ENCODE results near the gene HOPX.
"Not testable (repeated sequence)": the region's sequence is repeated elsewhere in the genome, so short reads cannot be mapped to it uniquely, and the experiment has no call there.

Gene HOPX

GRCh38 chr4:56637154-56637553, 43.9 kb downstream of the HOPX start:
- H3K27ac ChIP-seq (replicated peaks), result no peak overlapping the region
- DNase-seq (ENCODE audit: low read depth in 1 of 2, low spot score in 1 of 2), result no peak
- TF ChIP-seq SPI1 (IDR thresholded peaks at IDR 0.05; ENCODE audit: borderline replicate concordance, low read depth), result no peak
- TF ChIP-seq GABPA (IDR thresholded peaks at IDR 0.05; ENCODE audit: low read depth), result no peak
- TF ChIP-seq REST (IDR thresholded peaks at IDR 0.05; ENCODE audit: insufficient replicate concordance, low read depth), result no peak
- no peak for TF ChIP-seq POLR2AphosphoS5 (IDR thresholded peaks at IDR 0.05; ENCODE audit: low read depth)
- TF ChIP-seq CTCF (IDR thresholded peaks at IDR 0.05; ENCODE audit: insufficient read depth, low read length), result no peak

GRCh38 chr4:56634954-56635353, 46.1 kb downstream of the HOPX start:
- not testable (repeated sequence) for H3K27me3 ChIP-seq (ENCODE audit: insufficient read depth, poor library complexity, severe bottlenecking); H3K27ac ChIP-seq (replicated peaks); H3K4me3 ChIP-seq (replicated peaks; ENCODE audit: insufficient read depth, low read length); DNase-seq (ENCODE audit: low read depth in 1 of 2, low spot score in 1 of 2)

More at GRCh38 chr4:56637154-56637553, 43.9 kb downstream of the HOPX start:
- Histone ChIP-seq H3K4me3 (replicated peaks; ENCODE audit: insufficient read depth, low read length) (no peak overlapping the region), H3K27me3 (ENCODE audit: insufficient read depth, poor library complexity, severe bottlenecking) (no peaks in the 10 kb centered on the region)

GRCh38 chr4:56633486-56633885, 47.6 kb downstream of the HOPX start:
- no peak overlapping the region for H3K4me3 ChIP-seq (replicated peaks; ENCODE audit: insufficient read depth, low read length)
- TF ChIP-seq SPI1 (IDR thresholded peaks at IDR 0.05; ENCODE audit: borderline replicate concordance, low read depth), result no peak
- no peak for TF ChIP-seq GABPA (IDR thresholded peaks at IDR 0.05; ENCODE audit: low read depth)
- DNase-seq (ENCODE audit: low read depth in 1 of 2, low spot score in 1 of 2), result no peak
- H3K27me3 ChIP-seq (ENCODE audit: insufficient read depth, poor library complexity, severe bottlenecking), result no peaks in the 10 kb centered on the region
- no peak overlapping the region for H3K27ac ChIP-seq (replicated peaks)

GRCh38 chr4:56630876-56631666, 50.0 kb downstream of the HOPX start:
- TF ChIP-seq CTCF (IDR thresholded peaks at IDR 0.05; ENCODE audit: insufficient read depth, low read length), result no peak
- TF ChIP-seq POLR2AphosphoS5 (IDR thresholded peaks at IDR 0.05; ENCODE audit: low read depth), result no peak
- TF ChIP-seq SPI1 (IDR thresholded peaks at IDR 0.05; ENCODE audit: borderline replicate concordance, low read depth), result no peak
- no peak for TF ChIP-seq GABPA (IDR thresholded peaks at IDR 0.05; ENCODE audit: low read depth)
- TF ChIP-seq REST (IDR thresholded peaks at IDR 0.05; ENCODE audit: insufficient replicate concordance, low read depth), result no peak

GRCh38 chr4:56628592-56628991, 52.5 kb downstream of the HOPX start:
- no peaks in the 10 kb centered on the region for H3K27me3 ChIP-seq (ENCODE audit: insufficient read depth, poor library complexity, severe bottlenecking)
- no peak overlapping the region for H3K4me3 ChIP-seq (replicated peaks; ENCODE audit: insufficient read depth, low read length)
- no peak for DNase-seq (ENCODE audit: low read depth in 1 of 2, low spot score in 1 of 2)
- H3K27ac ChIP-seq (replicated peaks), result no peak overlapping the region
- TF ChIP-seq POLR2AphosphoS5 (IDR thresholded peaks at IDR 0.05; ENCODE audit: low read depth) (no peak), GABPA (IDR thresholded peaks at IDR 0.05; ENCODE audit: low read depth) (no peak), SPI1 (IDR thresholded peaks at IDR 0.05; ENCODE audit: borderline replicate concordance, low read depth) (no peak), REST (IDR thresholded peaks at IDR 0.05; ENCODE audit: insufficient replicate concordance, low read depth) (no peak), CTCF (IDR thresholded peaks at IDR 0.05; ENCODE audit: insufficient read depth, low read length) (no peak)

More at GRCh38 chr4:56630876-56631666, 50.0 kb downstream of the HOPX start:
- H3K27me3 ChIP-seq (ENCODE audit: insufficient read depth, poor library complexity, severe bottlenecking), result no peaks in the 10 kb centered on the region
- H3K27ac ChIP-seq (replicated peaks), result no peak overlapping the region
- no peak overlapping the region for H3K4me3 ChIP-seq (replicated peaks; ENCODE audit: insufficient read depth, low read length)
- DNase-seq (ENCODE audit: low read depth in 1 of 2, low spot score in 1 of 2), result no peak

Data from HL-60 (cell line).